ENCODE data around the gene IVNS1ABP.
"Not testable (repeated sequence)": the region's sequence is repeated elsewhere in the genome, so short reads cannot be mapped to it uniquely, and the experiment has no call there.

The IVNS1ABP gene

DNA sequence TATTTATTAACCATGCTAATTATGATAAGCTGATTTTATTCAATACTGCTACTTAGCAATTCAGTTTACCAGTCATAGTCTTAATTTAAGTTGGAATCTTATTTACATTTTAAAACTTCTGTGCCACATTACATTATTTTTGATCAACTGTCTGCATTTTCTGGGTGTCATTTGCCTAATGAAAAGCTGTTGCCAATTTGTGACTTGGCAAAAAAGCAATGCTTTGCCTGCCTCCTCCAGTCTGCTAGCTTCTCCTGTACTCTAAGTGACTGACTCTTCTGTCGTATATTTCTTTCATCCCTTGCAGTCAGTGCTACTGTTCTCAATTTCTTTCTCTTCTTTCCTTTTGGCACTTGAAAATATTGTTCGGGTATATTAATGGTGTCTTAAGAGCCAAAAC, 5.6 kb upstream of the IVNS1ABP start:
- no peak overlapping the region for H3K4me3 ChIP-seq (ENCODE audit: low read depth, low read length)
- TF ChIP-seq, protein P1, sequence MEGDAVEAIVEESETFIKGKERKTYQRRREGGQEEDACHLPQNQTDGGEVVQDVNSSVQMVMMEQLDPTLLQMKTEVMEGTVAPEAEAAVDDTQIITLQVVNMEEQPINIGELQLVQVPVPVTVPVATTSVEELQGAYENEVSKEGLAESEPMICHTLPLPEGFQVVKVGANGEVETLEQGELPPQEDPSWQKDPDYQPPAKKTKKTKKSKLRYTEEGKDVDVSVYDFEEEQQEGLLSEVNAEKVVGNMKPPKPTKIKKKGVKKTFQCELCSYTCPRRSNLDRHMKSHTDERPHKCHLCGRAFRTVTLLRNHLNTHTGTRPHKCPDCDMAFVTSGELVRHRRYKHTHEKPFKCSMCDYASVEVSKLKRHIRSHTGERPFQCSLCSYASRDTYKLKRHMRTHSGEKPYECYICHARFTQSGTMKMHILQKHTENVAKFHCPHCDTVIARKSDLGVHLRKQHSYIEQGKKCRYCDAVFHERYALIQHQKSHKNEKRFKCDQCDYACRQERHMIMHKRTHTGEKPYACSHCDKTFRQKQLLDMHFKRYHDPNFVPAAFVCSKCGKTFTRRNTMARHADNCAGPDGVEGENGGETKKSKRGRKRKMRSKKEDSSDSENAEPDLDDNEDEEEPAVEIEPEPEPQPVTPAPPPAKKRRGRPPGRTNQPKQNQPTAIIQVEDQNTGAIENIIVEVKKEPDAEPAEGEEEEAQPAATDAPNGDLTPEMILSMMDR (IDR thresholded peaks at IDR 0.05; ENCODE audit: insufficient read depth, low read length, missing control alignments): no peak
- ChIA-PET POLR2A (no interaction called here), CTCF (interaction anchor here (2.1 kb wide), 1 partner anchor 273 kb away, joined by 5 read pairs; no protein-coding TSS in a partner anchor)
- no peak for DNase-seq (ENCODE audit: low read depth, low spot score)

DNA sequence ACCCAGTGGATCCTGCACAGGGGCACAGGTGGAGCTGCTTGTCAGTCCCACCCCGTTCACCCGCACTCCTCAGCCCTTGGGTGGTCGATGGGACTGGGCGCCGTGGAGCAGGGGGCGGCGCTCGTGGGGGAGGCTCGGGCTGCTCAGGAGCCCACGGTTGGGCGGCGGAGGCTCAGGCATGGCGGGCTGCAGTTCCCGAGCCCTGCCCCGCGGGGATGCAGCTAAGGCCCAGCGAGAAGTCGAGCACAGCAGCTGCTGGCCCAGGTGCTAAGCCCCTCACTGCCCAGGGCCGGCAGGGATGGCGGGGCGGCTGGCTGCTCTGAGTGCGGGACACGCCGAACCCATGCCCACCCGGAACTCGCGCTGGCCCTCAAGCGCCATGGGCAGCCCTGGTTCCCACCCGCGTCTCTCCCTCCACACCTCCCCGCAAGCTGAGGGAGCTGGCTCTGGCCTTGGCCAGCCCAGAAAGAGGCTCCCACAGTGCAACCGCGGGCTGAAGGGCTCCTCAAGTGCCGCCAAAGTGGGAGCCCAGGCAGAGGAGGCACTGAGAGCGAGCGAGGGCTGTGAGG, 4.7 kb upstream of the IVNS1ABP start:
- H3K4me3 ChIP-seq (ENCODE audit: low read depth, low read length): not testable (repeated sequence)

DNA sequence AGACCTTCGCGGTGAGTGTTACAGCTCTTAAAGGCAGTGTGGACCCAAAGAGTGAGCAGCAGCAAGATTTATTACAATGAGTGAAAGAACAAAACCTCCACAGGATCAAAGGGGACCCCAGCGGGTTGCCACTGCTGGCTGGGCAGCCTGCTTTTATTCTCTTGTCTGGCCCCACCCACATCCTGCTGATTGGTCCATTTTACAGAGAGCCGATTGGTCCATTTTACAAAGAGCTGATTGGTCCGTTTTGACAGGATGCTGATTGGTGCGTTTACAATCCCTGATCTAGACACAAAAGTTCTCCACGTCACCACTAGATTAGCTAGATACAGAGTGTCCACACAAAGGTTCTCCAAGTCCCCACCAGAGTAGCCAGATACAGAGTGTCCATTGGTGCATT, 4.1 kb upstream of the IVNS1ABP start:
- DNase-seq (ENCODE audit: low read depth, low spot score); POLR2A ChIA-PET; CTCF ChIA-PET; H3K4me3 ChIP-seq (ENCODE audit: low read depth, low read length): not testable (repeated sequence)

More for the DNA sequence above, 4.7 kb upstream of the IVNS1ABP start:
- DNase-seq (ENCODE audit: low read depth, low spot score); POLR2A ChIA-PET; CTCF ChIA-PET: not testable (repeated sequence)

DNA sequence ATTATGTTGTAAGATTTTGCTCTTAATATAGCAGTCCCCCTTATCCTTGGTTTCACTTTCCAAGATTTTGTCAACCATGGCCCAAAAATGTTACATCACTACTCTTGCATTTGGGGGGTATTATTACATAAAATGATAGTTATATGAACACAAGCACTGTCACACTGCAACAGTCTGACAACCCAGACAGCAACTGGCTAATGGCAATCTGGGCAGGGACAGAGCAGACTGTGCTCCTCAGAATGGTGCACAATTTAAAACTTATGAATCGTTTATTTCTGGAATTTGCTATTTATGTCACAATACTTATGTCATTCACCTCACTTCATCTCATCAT, 2.1 kb upstream of the IVNS1ABP start:
- DNase-seq (ENCODE audit: low read depth, low spot score): no peak
- ChIA-PET CTCF (interaction anchor here (1.3 to 3.8 kb wide), 3 partner anchors 241 to 352 kb away, joined by 4 to 18 read pairs (median 6); no protein-coding TSS in a partner anchor), POLR2A (no interaction called here)
- H3K4me3 ChIP-seq (ENCODE audit: low read depth, low read length): no peak overlapping the region
- TF ChIP-seq, protein P1 (IDR thresholded peaks at IDR 0.05; ENCODE audit: insufficient read depth, low read length, missing control alignments): no peak

DNA sequence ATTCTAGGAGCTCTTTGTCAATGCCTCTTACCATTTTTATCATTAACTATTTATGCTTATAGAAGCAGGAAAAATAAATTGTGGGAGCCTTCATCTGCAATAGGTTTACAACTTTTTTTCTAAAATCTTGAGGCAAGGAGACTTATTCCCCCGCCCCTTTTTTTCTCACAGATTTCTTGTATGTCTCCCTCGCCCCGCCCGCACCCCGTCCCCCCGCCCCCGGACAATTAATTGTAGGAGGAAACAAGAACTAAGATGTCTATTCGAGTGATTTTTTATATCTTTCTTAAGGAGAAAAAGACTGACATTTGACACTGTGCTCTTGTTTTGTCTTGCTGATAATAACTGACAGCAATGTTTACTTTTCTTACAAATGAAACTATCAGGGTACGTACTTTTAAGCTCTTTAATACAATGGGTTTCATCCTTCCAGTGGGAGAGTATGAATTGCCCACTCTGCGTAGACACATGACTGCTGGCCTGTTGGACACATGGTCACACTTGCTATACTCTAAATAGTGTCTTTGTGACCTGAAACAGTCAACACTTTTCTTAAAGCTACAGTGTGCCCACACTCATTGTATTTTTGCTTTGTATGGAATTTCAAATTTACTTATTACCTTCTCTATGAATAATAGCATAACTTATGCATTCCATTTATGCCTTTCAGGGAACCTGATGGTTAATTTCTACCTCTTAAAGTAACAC, 1.5 kb upstream of the IVNS1ABP start:
- DNase-seq (ENCODE audit: low read depth, low spot score): no peak
- TF ChIP-seq, protein P1 (IDR thresholded peaks at IDR 0.05; ENCODE audit: insufficient read depth, low read length, missing control alignments): no peak
- POLR2A ChIA-PET: no interaction called here
- CTCF ChIA-PET: interaction anchor here (0.9 to 3.9 kb wide), 8 partner anchors 10 to 352 kb away, joined by 3 to 26 read pairs (median 4); no protein-coding TSS in a partner anchor
- no peak overlapping the region for H3K4me3 ChIP-seq (ENCODE audit: low read depth, low read length)

DNA sequence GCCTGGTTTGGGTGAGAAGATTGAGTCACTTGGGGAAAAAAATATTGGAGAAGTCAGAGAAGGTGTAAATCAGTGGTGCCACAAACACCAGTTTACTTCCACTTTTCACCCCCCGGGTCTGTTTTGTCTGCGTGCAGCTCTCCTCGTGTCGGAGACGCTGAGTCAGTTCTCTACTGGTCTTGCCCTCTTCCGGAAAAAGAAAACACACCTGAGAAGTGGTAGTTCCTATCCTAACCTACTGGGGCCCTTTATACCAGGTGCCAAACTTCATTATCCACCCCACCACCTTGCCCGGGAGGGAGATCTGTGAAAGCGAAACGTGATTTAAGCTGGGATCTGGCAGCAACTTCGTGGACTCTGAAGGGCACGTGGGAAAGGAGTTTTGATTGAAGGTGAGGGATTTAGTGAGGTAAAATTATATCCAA, 855 bp upstream of the IVNS1ABP start:
- ChIA-PET POLR2A (interaction anchor here (1.1 to 2.4 kb wide), 2 partner anchors 264 to 328 kb away, joined by 4 to 15 read pairs; no protein-coding TSS in a partner anchor), CTCF (interaction anchor here (0.9 to 3.9 kb wide), 8 partner anchors 10 to 352 kb away, joined by 3 to 26 read pairs (median 4); no protein-coding TSS in a partner anchor)
- peak overlapping the region; percentile 90 for H3K4me3 ChIP-seq (ENCODE audit: low read depth, low read length)
- DNase-seq (ENCODE audit: low read depth, low spot score): no peak
- TF ChIP-seq, protein P1 (IDR thresholded peaks at IDR 0.05; ENCODE audit: insufficient read depth, low read length, missing control alignments): no peak

DNA sequence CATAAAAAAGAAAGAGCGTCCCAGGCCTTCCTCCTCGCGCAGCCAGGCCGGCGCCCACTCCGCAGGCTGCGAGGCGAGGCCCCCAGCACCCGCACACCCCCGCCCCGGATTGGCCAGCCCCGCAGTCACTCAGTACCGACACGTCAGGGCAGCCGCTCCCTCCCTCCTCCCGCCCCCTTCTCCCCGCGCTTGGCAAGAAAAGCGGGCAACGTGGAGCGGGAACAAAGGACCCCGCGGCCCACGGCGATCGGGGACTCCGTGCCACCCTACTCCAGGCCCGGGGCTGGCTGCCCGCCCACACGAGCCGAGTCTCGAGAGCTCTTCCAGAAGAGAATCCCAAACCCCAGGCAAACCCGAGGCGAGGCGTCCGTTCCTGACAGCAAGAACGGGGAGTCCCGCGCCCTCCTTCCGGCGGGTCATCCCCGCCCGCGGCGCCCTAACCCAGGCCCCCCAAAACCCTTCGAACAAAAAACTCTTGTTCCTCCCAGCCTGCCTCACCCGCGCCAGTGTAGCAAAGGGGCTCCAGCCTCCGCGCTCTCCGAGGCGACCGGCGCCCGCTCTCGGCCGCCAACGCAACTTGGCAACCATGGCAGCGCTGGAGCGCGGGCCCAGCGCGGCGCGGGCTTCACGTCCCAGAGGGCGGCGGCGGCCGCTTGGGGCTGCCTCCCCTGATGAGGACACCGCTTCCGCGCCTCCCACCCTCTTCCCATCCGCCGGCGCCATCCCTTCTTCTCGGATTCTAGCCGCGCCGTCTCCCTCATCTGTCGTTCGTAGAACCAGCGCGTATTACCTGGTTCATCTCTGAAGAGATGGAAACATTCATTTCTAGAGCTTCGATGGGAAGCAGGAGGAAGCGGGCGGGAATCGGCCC, 645 bp downstream of the IVNS1ABP start:
- H3K4me3 ChIP-seq (ENCODE audit: low read depth, low read length): peak overlapping the region; percentile 90
- ChIA-PET POLR2A (interaction anchor here (0.9 to 2.4 kb wide), 6 partner anchors 9 to 354 kb away, joined by 3 to 15 read pairs (median 5); no protein-coding TSS in a partner anchor), CTCF (interaction anchor here (0.8 to 3.9 kb wide), 7 partner anchors 9 to 365 kb away, joined by 3 to 26 read pairs (median 4); no protein-coding TSS in a partner anchor)
- TF ChIP-seq, protein P1 (IDR thresholded peaks at IDR 0.05; ENCODE audit: insufficient read depth, low read length, missing control alignments): no peak
- DNase-seq (ENCODE audit: low read depth, low spot score): peak; percentile 56
